GM15510 (cell line): ENCODE results near the gene TKFC.

Source experiments
- POLR2A ChIP-seq: IDR thresholded peaks from 3 replicates; pipeline ENCODE4 v1.6.1; 2011; ENCODE audit warnings: borderline replicate concordance; ENCODE audit not compliant: insufficient read length; ENCODE audit errors: extremely low read depth

TKFC gene

GRCh38 chr11:61307354-61307753 is 25.7 kb upstream of the TKFC start:
- TF ChIP-seq POLR2A, result no peak

- TF ChIP-seq POLR2A, result no peak
These were observed 23.9 kb upstream of the TKFC start for GRCh38 chr11:61309141-61309540.

GRCh38 chr11:61309739-61310138 is 23.3 kb upstream of the TKFC start:
- TF ChIP-seq POLR2A, result no peak

GRCh38 chr11:61310749-61311148 is 22.3 kb upstream of the TKFC start:
- no peak for TF ChIP-seq POLR2A

- TF ChIP-seq POLR2A, result no peak
These were observed 17.8 kb upstream of the TKFC start for GRCh38 chr11:61315260-61315659.

GRCh38 chr11:61325649-61326414 is 7.2 kb upstream of the TKFC start:
- TF ChIP-seq POLR2A, result no peak

GRCh38 chr11:61327669-61328071 is 5.4 kb upstream of the TKFC start:
- TF ChIP-seq POLR2A, result no peak

- TF ChIP-seq POLR2A, result no peak
These were observed 4.7 kb upstream of the TKFC start for GRCh38 chr11:61328351-61328750.

GRCh38 chr11:61329871-61330270 is 3.2 kb upstream of the TKFC start:
- no peak for TF ChIP-seq POLR2A

- no peak for TF ChIP-seq POLR2A
These were observed 1.4 kb upstream of the TKFC start for GRCh38 chr11:61331651-61332050.

- no peak for TF ChIP-seq POLR2A
These were observed 689 bp upstream of the TKFC start for GRCh38 chr11:61332281-61332796.

- TF ChIP-seq POLR2A, result peak; percentile 11
These were observed 764 bp downstream of the TKFC start for GRCh38 chr11:61333550-61334433.

GRCh38 chr11:61334434-61335354 is 1.7 kb downstream of the TKFC start:
- TF ChIP-seq POLR2A, result no peak

- TF ChIP-seq POLR2A, result no peak
These were observed 2.3 kb downstream of the TKFC start for GRCh38 chr11:61335355-61335710.
